Activated CD8-positive, alpha-beta memory T cell treated with anti-CD3 and anti-CD28 coated beads, Interleukin-2, amount 50 U/mL, for 24 hours (primary cell): ENCODE data around the gene KDM4B.

Source experiments
- DNase-seq: peaks from one replicate; pipeline ENCODE4 v3.0.0-alpha.2; 2020; ENCODE audit errors: extremely low read depth

Gene KDM4B

GRCh38 chr19:5120321-5120720 lies 151.4 kb downstream of the KDM4B start:
- DNase-seq, result no peak

- DNase-seq, result no peak
Measured at GRCh38 chr19:5120833-5121232, 151.9 kb downstream of the KDM4B start.

- no peak for DNase-seq
Measured at GRCh38 chr19:5121266-5122120, 152.6 kb downstream of the KDM4B start.

GRCh38 chr19:5122121-5122400 lies 153.1 kb downstream of the KDM4B start:
- DNase-seq, result no peak

- DNase-seq, result no peak
Measured at GRCh38 chr19:5122671-5123409, 153.9 kb downstream of the KDM4B start.

- no peak for DNase-seq
Measured at GRCh38 chr19:5123646-5124045, 154.7 kb downstream of the KDM4B start.

- no peak for DNase-seq
Measured at GRCh38 chr19:5124111-5124855, 155.4 kb downstream of the KDM4B start.

GRCh38 chr19:5125376-5125775 lies 156.5 kb downstream of the KDM4B start:
- DNase-seq, result no peak

- no peak for DNase-seq
Measured at GRCh38 chr19:5125797-5126497, 157.0 kb downstream of the KDM4B start.

GRCh38 chr19:5126498-5127223 lies 157.7 kb downstream of the KDM4B start:
- DNase-seq, result no peak

- no peak for DNase-seq
Measured at GRCh38 chr19:5127717-5128116, 158.8 kb downstream of the KDM4B start.

GRCh38 chr19:5128251-5128935 lies 159.5 kb downstream of the KDM4B start:
- no peak for DNase-seq

- DNase-seq, result no peak
Measured at GRCh38 chr19:5128936-5129389, 160.1 kb downstream of the KDM4B start.

- no peak for DNase-seq
Measured at GRCh38 chr19:5129691-5130090, 160.8 kb downstream of the KDM4B start.

- DNase-seq, result no peak
Measured at GRCh38 chr19:5130371-5131030, 161.6 kb downstream of the KDM4B start.

GRCh38 chr19:5131031-5131505 lies 162.2 kb downstream of the KDM4B start:
- DNase-seq, result no peak

GRCh38 chr19:5131506-5132205 lies 162.7 kb downstream of the KDM4B start:
- DNase-seq, result no peak

- DNase-seq, result no peak
Measured at GRCh38 chr19:5132206-5132560, 163.3 kb downstream of the KDM4B start.
